Neural crest cell (in vitro differentiated cells): ENCODE data around the gene APMAP. TPM values are rescaled to one million over a fixed set of nuclear protein-coding genes. Genes with fewer than 3 reads are reported as not detected.

Experiments used
- DNase-seq: peaks from one replicate; pipeline ENCODE4 v3.0.0; 2021; ENCODE audit warnings: low read depth, mixed read lengths, low spot score
- H3K27ac Mint-ChIP-seq: one replicate; pipeline ENCODE4 v1.8.0; 2021; ENCODE audit warnings: mild to moderate bottlenecking, mixed read lengths; ENCODE audit not compliant: unreplicated experiment
- H3K27me3 Mint-ChIP-seq: 2 replicates; pipeline ENCODE4 v1.8.0; 2021; ENCODE audit warnings: low read depth, mild to moderate bottlenecking, mixed read lengths
- H3K36me3 Mint-ChIP-seq: 2 replicates; pipeline ENCODE4 v1.8.0; 2021; ENCODE audit warnings: low read depth, mild to moderate bottlenecking, mixed read lengths
- H3K4me1 Mint-ChIP-seq: 2 replicates; pipeline ENCODE4 v1.8.0; 2021; ENCODE audit warnings: mixed read lengths
- H3K4me3 Mint-ChIP-seq: one replicate; pipeline ENCODE4 v1.8.0; 2021; ENCODE audit warnings: mild to moderate bottlenecking, mixed read lengths
- H3K9me3 Mint-ChIP-seq: 2 replicates; pipeline ENCODE4 v1.8.0; 2021; ENCODE audit warnings: mixed read lengths
- CTCF ChIP-seq: fragments of 200-600 bp; sonication (generic); conservative IDR thresholded peaks from 2 replicates; pipeline ENCODE4 v1.5.0; 2021; ENCODE audit warnings: antibody characterized with exemption, mild to moderate bottlenecking
- total RNA-seq: library from RNA; stranded (reverse); gene quantifications from 2 replicates; pipeline ENCODE4 v1.2.1, GENCODE V29; 2021

APMAP gene
- total RNA-seq, 1 donor from 2014 or later, result 88.6 TPM

GRCh38 chr20:25019381-25020155 lies 27.0 kb upstream of the APMAP start:
- TF ChIP-seq CTCF, result no peak
- Mint-ChIP-seq H3K4me1 (no peaks in the 10 kb centered on the region), H3K4me3 (no peak overlapping the region), H3K36me3 (peaks cover 3% of the 10 kb centered on the region), H3K27ac (no peak overlapping the region), H3K27me3 (no peaks in the 10 kb centered on the region), H3K9me3 (no peaks in the 10 kb centered on the region)
- no peak for DNase-seq

GRCh38 chr20:25018841-25019240 lies 26.3 kb upstream of the APMAP start:
- H3K4me3 Mint-ChIP-seq, result no peak overlapping the region
- H3K9me3 Mint-ChIP-seq, result no peaks in the 10 kb centered on the region
- no peak for TF ChIP-seq CTCF
- no peak overlapping the region for H3K27ac Mint-ChIP-seq
- no peaks in the 10 kb centered on the region for H3K4me1 Mint-ChIP-seq
- H3K36me3 Mint-ChIP-seq, result peaks cover 3% of the 10 kb centered on the region
- no peaks in the 10 kb centered on the region for H3K27me3 Mint-ChIP-seq
- DNase-seq, result no peak

- Mint-ChIP-seq H3K27ac (no peak overlapping the region), H3K9me3 (no peaks in the 10 kb centered on the region), H3K36me3 (no peaks in the 10 kb centered on the region), H3K4me3 (no peak overlapping the region), H3K4me1 (no peaks in the 10 kb centered on the region), H3K27me3 (no peaks in the 10 kb centered on the region)
- TF ChIP-seq CTCF, result no peak
- no peak for DNase-seq
Measured at GRCh38 chr20:25018425-25018824, 25.9 kb upstream of the APMAP start.

- no peak for TF ChIP-seq CTCF
- no peak for DNase-seq
- no peaks in the 10 kb centered on the region for H3K36me3 Mint-ChIP-seq
- H3K4me3 Mint-ChIP-seq, result no peak overlapping the region
- no peak overlapping the region for H3K27ac Mint-ChIP-seq
- no peaks in the 10 kb centered on the region for H3K27me3 Mint-ChIP-seq
- H3K4me1 Mint-ChIP-seq, result no peaks in the 10 kb centered on the region
- H3K9me3 Mint-ChIP-seq, result no peaks in the 10 kb centered on the region
Measured at GRCh38 chr20:25017257-25017803, 24.8 kb upstream of the APMAP start.

GRCh38 chr20:25016471-25016870 lies 23.9 kb upstream of the APMAP start:
- no peaks in the 10 kb centered on the region for H3K27me3 Mint-ChIP-seq
- TF ChIP-seq CTCF, result no peak
- H3K9me3 Mint-ChIP-seq, result no peaks in the 10 kb centered on the region
- H3K27ac Mint-ChIP-seq, result no peak overlapping the region
- H3K4me3 Mint-ChIP-seq, result no peak overlapping the region
- H3K4me1 Mint-ChIP-seq, result no peaks in the 10 kb centered on the region
- no peak for DNase-seq
- H3K36me3 Mint-ChIP-seq, result no peaks in the 10 kb centered on the region
